HUES48 (cell line): ENCODE data around the gene MRPL40.
"Not testable (repeated sequence)": the region's sequence is repeated elsewhere in the genome, so short reads cannot be mapped to it uniquely, and the experiment has no call there.

Experiments used
- H3K27ac ChIP-seq: one replicate; pipeline ENCODE4 v1.7.0; 2013; ENCODE audit warnings: low read depth, low read length, inconsistent platforms
- H3K27me3 ChIP-seq: 2 replicates; pipeline ENCODE4 v1.6.1; 2013; ENCODE audit warnings: mild to moderate bottlenecking, low read length; ENCODE audit not compliant: control insufficient read depth, insufficient read depth
- H3K36me3 ChIP-seq: 2 replicates; pipeline ENCODE4 v1.6.1; 2013; ENCODE audit warnings: low read length; ENCODE audit not compliant: control insufficient read depth, insufficient read depth
- H3K4me1 ChIP-seq: 2 replicates; pipeline ENCODE4 v1.6.1; 2013; ENCODE audit warnings: mild to moderate bottlenecking, low read length; ENCODE audit not compliant: control insufficient read depth, insufficient read depth
- H3K4me3 ChIP-seq: 2 replicates; pipeline ENCODE4 v1.5.1; 2013; ENCODE audit warnings: mild to moderate bottlenecking, low read depth, low read length
- H3K9ac ChIP-seq: 2 replicates; pipeline ENCODE4 v1.6.1; 2013; ENCODE audit warnings: mild to moderate bottlenecking, low read depth, low read length, moderate library complexity
- H3K9me3 ChIP-seq: 2 replicates; pipeline ENCODE4 v1.6.1; 2013; ENCODE audit warnings: low read length; ENCODE audit not compliant: control insufficient read depth, insufficient read depth

Gene MRPL40

GRCh38 chr22:19424186-19424500, 8.2 kb upstream of the MRPL40 start:
- no peak overlapping the region for H3K27ac ChIP-seq
- H3K27me3 ChIP-seq = no peaks in the 10 kb centered on the region
- peaks cover 19% of the 10 kb centered on the region for H3K36me3 ChIP-seq
- H3K9ac ChIP-seq = no peak overlapping the region
- no peak overlapping the region for H3K4me3 ChIP-seq
- peaks cover 14% of the 10 kb centered on the region for H3K4me1 ChIP-seq
- no peaks in the 10 kb centered on the region for H3K9me3 ChIP-seq

GRCh38 chr22:19429950-19430889, 2.1 kb upstream of the MRPL40 start:
- Histone ChIP-seq H3K36me3 (peaks cover 22% of the 10 kb centered on the region), H3K4me1 (peaks cover 13% of the 10 kb centered on the region), H3K4me3 (peak overlapping the region; percentile 83), H3K27ac (peak overlapping the region; percentile 87), H3K27me3 (no peaks in the 10 kb centered on the region), H3K9ac (peak overlapping the region; percentile 89; the same call in 1 of the 2 replicates), H3K9me3 (no peaks in the 10 kb centered on the region)

GRCh38 chr22:19430890-19431541, 1.3 kb upstream of the MRPL40 start:
- H3K4me3 ChIP-seq = peak overlapping the region; percentile 83

GRCh38 chr22:19431649-19432132, 654 bp upstream of the MRPL40 start, which contains the start of gene HIRA:
Gene HIRA, minus strand, starts transcription at chr22:19431733. Its CDS starts 257 bp downstream, at chr22:19431476.
- Histone ChIP-seq H3K27me3 (no peaks in the 10 kb centered on the region), H3K36me3 (peaks cover 28% of the 10 kb centered on the region), H3K9me3 (no peaks in the 10 kb centered on the region), H3K9ac (peak within 1 kb of the TSS; percentile 89), H3K27ac (peak within 1 kb of the TSS; percentile 91), H3K4me3 (peak within 1 kb of the TSS; percentile 83), H3K4me1 (peaks cover 13% of the 10 kb centered on the region)

More at GRCh38 chr22:19430890-19431541, 1.3 kb upstream of the MRPL40 start:
- Histone ChIP-seq H3K36me3 (peaks cover 28% of the 10 kb centered on the region), H3K9ac (peak overlapping the region; percentile 89), H3K4me1 (peaks cover 13% of the 10 kb centered on the region), H3K9me3 (no peaks in the 10 kb centered on the region), H3K27ac (peak overlapping the region; percentile 87), H3K27me3 (no peaks in the 10 kb centered on the region)

- H3K36me3 ChIP-seq = peaks cover 19% of the 10 kb centered on the region; the same call in 1 of the 2 replicates
- no peaks in the 10 kb centered on the region for H3K27me3 ChIP-seq
- H3K4me1 ChIP-seq = peaks cover 13% of the 10 kb centered on the region
- H3K9me3 ChIP-seq = no peaks in the 10 kb centered on the region
- no peak overlapping the region for H3K9ac ChIP-seq
- H3K4me3 ChIP-seq = no peak overlapping the region
- H3K27ac ChIP-seq = no peak overlapping the region
Measured at GRCh38 chr22:19434401-19434800, 2.1 kb downstream of the MRPL40 start.

GRCh38 chr22:19434829-19435580, 2.7 kb downstream of the MRPL40 start:
- H3K9ac ChIP-seq = no peak overlapping the region
- peaks cover 8% of the 10 kb centered on the region for H3K4me1 ChIP-seq
- peaks cover 13% of the 10 kb centered on the region; the same call in 1 of the 2 replicates for H3K36me3 ChIP-seq
- no peak overlapping the region for H3K27ac ChIP-seq
- H3K4me3 ChIP-seq = no peak overlapping the region
- H3K9me3 ChIP-seq = no peaks in the 10 kb centered on the region
- no peaks in the 10 kb centered on the region for H3K27me3 ChIP-seq

- H3K27ac ChIP-seq, H3K4me1 ChIP-seq, H3K9ac ChIP-seq, H3K9me3 ChIP-seq, H3K4me3 ChIP-seq, H3K27me3 ChIP-seq: not testable (repeated sequence)
- peaks cover 13% of the 10 kb centered on the region; the same call in 1 of the 2 replicates for H3K36me3 ChIP-seq
Measured at GRCh38 chr22:19436444-19437161, 4.3 kb downstream of the MRPL40 start.

GRCh38 chr22:19438298-19438697, 6.0 kb downstream of the MRPL40 start:
- Histone ChIP-seq H3K27me3 (no peaks in the 10 kb centered on the region), H3K9me3 (no peaks in the 10 kb centered on the region), H3K36me3 (peaks cover 16% of the 10 kb centered on the region), H3K4me1 (no peaks in the 10 kb centered on the region), H3K27ac (no peak overlapping the region), H3K4me3 (no peak overlapping the region), H3K9ac (no peak overlapping the region)

- Histone ChIP-seq H3K27me3 (no peaks in the 10 kb centered on the region), H3K36me3 (peaks cover 21% of the 10 kb centered on the region), H3K9me3 (no peaks in the 10 kb centered on the region), H3K27ac (no peak overlapping the region), H3K4me1 (no peaks in the 10 kb centered on the region), H3K9ac (no peak overlapping the region), H3K4me3 (no peak overlapping the region)
Measured at GRCh38 chr22:19440411-19441195, 8.3 kb downstream of the MRPL40 start.
